NK-92 (cell line): Measurements from ENCODE around the gene RADIL.

ENCODE experiments used
- DNase-seq: peaks from one replicate; lab custom pipeline; 2025; ENCODE audit not compliant: unreplicated experiment; lab: John Stamatoyannopoulos, UW

The RADIL gene

DNA sequence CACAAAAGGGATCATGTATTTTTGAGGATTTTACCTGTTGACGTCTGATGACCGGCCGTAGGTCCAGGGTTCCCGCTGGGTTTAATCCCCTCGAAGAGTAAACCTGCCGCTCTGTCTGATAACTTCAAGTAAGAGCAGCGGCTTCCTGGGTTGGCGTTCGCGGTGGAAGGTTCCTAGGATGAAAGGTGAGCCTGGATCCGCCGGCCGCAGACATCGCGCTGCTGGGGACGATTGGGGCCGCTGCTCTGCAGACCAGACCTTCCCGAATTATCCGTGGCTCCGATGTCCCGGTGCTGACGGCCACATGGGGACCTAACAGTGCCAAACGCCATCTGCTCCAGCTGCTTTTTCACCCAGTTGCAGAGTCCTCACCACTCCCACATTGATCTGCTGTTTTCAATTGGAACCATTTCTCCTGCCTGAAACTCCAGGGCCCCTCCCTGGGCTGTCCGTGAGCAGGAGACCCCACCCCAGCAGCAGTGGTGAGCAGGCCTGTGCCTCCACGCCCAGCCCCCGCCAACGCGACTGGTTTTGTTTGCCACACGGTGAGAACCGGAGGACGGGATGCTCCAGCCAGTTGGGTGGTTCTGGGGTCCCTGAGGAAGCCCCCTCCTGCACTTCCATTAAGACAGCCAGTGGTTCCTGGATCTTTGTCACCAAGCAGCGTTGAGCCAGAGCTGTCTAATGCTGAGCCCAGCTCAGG, 120.3 kb downstream of the RADIL start:
- DNase-seq, result no peak

DNA sequence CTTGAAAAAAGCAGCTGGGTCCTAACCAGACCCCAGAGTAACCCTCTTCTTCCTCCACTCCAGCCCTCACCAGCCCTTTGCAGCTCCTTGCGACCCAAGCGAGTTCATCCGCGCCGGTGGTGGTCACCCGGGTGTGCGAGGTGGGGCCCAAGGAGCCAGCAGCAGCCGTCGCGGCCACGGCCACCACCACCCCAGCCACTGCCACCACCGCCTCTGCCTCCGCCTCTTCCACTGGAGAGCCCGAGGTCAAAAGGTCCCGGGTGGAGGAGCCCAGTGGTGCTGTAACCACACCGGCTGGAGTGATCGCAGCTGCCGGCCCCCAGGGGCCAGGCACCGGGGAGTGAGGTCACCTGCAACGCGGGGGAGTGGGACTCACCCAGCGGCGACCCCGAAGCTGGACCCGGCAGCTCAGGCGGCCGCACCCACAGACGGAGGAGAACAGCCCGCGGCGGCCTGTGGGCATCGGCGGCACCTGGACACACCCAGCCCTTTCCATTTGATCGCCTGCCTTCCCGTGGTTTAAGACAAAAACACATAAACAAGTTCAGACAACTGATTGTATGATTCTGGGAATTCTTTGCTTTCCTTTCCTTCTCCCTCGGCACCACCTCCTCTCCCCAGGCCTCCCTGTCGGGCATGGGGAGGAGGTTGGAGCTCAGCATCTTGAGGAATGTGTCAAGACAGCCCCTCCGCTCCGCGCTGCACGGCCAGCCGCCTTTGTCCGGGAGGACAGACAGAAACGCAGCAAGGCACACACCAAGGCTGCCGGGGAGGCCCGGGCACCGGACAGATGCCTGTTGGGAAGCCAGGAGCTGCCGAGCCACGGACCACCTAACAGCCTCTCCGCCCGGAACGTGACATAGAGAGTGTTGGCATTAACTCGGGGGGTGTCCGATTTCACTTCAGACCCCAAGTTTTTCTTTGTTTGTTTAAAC, 121.1 kb downstream of the RADIL start:
- DNase-seq, result no peak

DNA sequence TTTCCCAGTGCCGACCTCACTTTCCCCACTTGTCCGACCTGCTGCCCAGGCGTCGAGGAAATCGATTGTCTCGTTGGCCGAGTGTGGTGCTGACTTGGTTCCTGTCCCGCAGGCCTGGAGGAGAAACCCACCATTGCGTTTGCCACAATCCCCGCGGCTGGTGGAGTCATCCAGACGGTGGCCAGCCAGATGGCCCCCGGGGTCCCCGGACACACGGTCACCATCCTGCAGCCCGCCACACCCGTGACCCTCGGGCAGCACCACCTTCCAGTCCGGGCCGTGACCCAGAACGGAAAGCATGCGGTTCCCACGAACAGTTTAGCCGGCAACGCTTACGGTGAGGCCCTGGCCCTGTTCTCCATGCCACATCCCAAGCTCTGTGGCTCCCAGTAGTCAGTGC, 122.6 kb downstream of the RADIL start:
- no peak for DNase-seq

DNA sequence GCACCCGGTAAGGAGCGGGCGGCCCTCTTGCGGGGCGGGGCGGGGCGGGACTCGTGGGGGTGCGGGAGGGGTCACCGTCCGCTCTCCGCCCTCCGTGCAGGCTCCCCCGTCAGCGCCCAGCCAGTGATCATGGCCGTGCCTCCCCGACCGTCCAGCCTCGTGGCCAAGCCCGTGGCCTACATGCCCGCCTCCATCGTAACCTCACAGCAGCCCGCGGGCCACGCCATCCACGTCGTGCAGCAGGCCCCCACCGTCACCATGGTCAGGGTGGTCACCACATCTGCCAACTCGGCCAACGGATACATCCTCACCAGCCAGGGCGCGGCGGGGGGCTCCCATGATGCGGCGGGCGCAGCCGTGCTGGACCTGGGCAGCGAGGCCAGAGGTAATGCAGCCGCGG, 124.3 kb downstream of the RADIL start:
- no peak for DNase-seq

DNA sequence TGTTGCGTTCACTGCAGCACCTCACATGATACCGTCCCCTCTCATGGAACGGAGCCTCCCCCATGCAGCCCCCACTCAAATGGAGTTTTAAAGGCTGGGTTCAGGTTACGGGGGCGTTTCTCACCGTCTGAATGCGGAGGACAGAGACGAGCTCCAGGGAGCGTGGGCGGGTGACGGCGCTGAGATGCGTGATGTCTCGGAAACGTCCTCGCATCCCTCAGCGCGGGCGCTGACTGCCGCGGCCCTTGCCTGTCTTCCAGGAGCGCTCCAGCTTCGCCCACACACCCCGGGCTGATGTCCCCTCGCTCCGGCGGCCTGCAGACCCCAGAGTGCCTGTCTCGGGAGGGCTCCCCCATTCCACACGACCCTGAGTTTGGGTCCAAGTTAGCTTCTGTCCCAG, 124.7 kb downstream of the RADIL start:
- no peak for DNase-seq

DNA sequence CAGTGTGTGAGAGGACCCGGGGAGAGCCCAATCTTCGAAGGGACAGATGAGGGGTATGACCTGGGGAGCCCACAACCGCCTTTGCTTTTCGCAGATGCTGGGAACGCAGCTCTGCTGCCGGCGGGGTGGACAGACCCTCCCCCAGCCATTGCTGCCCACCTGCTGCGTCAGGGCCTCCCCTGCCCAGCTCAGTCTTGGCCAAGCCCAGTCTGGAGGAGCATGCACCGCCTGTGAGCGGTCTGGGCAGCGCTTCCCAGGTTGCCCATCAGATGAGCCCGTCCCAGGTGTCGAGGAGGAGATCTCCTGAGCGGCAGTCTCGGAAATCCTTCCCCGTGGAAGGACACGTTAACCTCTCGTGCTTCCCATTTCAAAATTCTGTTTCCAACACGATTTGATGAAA, 125.4 kb downstream of the RADIL start:
- no peak for DNase-seq

DNA sequence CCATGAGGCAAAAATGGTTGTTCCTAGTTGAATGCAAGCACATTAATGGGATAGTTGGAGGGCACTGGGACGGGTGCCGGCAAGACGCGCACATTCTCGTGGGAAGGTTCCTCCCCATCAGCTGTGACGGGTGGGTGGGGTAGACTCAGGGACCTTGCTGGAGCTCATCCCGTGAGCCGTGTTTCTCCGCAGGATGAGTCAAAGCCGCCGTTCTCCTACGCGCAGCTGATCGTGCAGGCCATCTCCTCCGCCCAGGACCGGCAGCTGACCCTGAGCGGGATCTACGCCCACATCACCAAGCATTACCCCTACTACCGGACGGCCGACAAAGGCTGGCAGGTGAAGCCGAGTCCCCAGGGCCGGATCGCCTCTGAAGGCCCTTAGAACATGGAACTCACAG, 128.5 kb downstream of the RADIL start:
- DNase-seq, result no peak

DNA sequence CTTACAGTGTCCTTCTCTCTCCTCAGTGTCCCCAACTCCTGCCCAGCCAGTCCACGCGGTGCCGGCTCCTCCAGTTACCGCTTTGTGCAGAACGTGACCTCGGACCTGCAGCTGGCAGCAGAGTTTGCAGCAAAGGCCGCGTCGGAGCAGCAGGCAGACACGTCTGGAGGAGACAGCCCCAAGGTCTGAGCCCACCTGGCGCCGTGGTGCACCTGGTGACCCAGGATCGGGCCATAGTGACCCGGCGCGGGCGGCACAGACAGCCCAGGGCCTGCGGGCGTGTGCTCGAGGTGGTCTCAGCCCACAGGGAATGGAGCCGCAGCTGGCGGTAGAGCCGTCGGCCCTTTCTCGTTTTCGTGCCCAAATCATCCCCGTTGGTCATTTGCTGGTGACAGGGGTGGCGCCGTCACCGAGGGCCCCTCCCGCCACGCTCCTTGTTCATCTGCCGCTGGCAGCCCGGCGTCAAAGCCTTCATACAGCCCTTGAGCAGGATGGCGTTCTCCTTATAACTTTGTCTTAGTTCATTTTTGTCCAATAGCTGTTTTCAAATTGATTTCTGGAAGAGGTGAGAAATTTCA, 129.0 kb downstream of the RADIL start:
- DNase-seq, result no peak

DNA sequence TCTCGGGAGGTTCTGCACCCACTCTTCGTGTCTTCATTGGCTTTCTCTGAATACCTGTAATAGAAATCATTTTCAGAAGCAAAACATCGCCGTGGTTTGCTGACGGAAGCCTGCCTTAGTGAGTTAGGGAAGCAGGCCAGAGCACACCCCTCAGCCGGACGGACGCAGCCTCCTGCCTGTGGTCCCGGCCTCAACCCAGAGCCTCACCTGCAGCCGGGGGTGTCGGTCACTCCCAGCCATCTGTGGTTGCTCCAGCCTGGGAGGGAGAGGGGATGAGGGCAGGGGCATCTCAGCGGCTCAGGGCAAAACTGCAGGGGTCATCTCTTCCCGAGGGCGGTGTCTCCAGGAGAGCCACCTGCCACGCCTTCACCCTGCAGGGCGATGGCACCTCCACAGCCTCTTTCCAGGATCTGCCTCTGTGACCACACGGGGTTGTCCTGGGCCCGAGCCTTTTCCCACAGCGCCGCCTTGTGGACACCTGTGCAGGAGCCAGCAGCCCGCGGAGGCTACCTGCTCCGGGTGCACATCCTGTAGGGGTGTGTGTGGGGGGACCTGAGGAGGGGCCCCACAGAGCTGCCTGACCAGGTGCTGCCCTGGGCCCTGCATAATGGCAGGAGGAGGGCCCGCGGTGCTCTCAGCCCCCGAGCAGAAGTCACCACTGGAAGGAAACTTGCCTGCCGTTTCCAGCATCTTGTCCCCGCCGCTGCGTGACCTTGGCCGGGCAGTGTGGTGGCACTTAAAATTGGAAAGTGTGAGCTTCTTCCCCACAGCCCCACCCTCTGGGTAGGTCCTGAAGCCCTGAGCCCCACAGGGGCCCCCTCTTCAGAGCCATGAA, 129.7 kb downstream of the RADIL start:
- no peak for DNase-seq

DNA sequence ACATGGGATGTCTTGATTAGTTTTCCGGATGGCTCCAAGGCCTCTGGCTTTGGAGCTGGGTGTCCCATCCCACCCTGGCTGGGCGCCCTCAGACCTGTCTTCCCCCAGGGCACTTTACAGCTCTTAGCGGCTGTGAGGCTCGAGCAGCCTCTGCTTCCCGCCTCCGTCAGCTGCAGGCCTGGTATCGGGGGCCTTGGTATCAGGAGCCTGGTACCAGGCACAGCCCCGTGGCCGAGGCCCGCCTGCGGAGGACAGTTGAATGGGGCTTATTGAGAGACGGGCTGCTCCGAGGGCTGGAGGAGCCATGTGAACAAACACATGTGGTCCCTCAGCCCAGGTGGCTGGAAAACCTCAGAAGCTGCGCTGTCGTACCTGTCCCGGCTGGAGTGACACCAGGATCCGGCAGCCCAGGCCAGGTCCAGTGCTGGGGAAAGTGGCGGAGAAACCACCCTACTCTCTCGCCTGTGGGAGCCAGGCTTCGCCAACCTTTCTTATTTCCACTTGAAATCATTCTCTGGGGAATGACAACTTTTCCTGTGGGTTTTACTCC, 132.0 kb downstream of the RADIL start:
- DNase-seq, result no peak

DNA sequence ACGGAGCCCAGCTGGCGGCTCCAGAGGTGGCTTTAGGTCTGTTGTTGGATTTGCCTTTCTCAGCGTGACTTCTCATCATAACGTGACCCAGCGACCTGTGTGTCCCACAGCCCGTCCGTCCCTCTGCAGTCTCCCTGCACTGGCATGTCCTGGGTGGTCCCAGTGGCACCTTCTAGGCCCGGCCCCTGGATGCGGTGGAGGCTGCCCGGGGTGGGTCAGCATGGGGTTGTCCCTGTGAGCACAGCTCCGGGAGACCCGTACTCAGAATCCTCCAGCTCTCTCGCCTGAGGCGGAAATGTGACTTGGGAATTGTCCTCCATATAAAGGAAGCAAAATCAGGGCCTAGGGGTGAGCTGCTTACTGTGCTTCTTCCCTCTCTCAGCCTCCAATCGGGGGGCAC, 133.7 kb downstream of the RADIL start:
- no peak for DNase-seq

DNA sequence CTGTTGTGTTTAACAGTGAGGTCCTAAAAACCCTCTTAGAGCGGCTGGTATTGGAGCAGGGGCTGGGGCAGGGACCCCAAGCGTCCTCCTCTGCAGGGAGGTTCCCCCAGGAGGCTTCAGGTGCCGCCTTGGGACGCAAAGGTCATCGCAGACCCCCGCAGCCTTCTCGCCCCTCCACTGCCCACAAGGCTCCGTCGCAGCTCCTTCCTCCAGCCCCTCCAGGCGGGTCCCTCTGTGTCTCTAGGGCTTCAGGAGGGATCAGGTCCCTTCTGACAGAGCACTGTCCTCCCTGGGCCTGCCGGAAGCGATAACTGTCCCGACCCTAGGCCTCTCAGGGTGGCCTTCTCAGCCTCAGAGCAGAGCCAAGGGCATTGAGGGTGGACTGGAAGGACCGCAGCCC, 134.2 kb downstream of the RADIL start:
- DNase-seq, result no peak
